LHCN-M2 (cell line): ENCODE measurements around the gene C20orf96. TPM values are rescaled to one million over a fixed set of nuclear protein-coding genes. Genes with fewer than 3 reads are reported as not detected.
A peak's percentile ranks its signal among the peaks of the same experiment; 100 is the strongest.
"Not testable (repeated sequence)": the region's sequence is repeated elsewhere in the genome, so short reads cannot be mapped to it uniquely, and the experiment has no call there.

Source experiments
- DNase-seq: peaks from one replicate; pipeline ENCODE4 v3.0.0-alpha.2; 2012; ENCODE audit warnings: low read depth
- total RNA-seq: library from RNA; depleted of rRNA; stranded (reverse); fragments of >200 nt; gene quantifications from 2 replicates; pipeline ENCODE4 v1.2.3, GENCODE V29; 2014; rRNA removed

C20orf96 gene
- total RNA-seq, 1 experiment from 2014 or later = 2.5 TPM

DNA sequence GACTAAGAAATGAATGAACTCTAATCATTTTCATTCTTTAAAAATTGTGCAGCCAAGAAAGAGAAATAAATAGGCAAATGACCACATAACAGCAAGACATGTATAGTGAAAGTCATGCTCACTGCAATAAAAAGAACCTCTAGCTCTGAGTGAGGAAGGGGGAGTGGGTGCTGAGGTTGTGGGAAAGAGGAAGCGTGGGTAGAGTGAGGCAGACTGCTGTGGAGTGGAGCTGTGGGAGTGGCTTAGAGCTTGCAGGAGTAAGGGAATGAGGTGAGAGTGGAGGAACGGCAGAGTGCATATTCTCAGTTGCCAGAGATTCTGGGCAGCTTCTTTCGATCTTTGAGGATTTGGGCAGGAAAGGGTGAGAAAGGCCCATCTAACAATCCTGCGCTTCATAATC is 53.1 kb downstream of the C20orf96 start:
- no peak for DNase-seq

DNA sequence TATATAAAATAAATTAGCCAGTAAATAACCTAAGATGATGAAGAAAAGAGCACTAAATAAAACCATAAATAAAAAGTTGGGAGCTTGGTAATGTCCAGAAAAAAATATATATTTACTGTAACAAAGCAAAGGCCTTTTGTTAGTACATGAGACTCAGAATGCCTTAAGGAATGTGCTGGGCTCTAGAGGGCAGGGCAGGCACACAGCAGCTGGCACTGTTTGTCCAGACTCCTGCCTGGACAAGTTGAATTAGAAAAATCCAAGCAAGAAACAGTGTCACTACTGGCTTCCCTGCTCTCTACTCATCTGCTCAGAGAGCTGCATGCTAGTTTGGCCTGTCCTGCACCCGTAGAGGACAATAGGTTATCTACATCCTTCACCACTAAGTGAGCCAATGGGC is 54.7 kb downstream of the C20orf96 start:
- peak; percentile 63 for DNase-seq

GRCh38 chr20:227439-228105 is 63.0 kb downstream of the C20orf96 start:
- DNase-seq = no peak

DNA sequence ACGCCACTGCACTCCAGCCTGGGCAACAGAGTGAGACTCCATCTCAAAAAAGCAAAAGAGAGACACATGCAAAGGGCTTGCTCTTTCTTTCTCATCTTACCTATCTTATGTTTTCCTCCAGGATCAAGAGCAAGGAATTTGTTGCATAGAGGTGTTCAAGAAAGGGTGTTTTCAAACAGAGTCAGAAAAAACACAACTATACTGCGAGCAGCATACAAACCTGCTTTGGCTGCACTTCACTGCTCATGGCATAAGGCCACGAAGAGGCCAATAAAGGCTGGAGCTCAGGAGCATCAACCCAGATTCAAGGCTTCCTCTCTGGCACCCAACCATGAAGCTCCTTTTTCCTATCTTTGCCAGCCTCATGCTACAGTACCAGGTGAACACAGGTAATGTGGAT is 63.6 kb downstream of the C20orf96 start, which contains the start of gene DEFB129:
Gene DEFB129 (plus strand): TSS at position 301 of the 400 bp plus-strand sequence. CDS start 31 bp downstream, at position 332.
- no peak for DNase-seq

GRCh38 chr20:225879-226278 is 64.7 kb downstream of the C20orf96 start:
- DNase-seq = not testable (repeated sequence)

- no peak for DNase-seq
Observed at GRCh38 chr20:221258-221830, 69.2 kb downstream of the C20orf96 start.

Other genes starting within 250 kb of the C20orf96 start
- not detected in 2 replicates for gene DEFB125, start 203.1 kb downstream of the C20orf96 start, total RNA-seq
- gene DEFB126, start 148.2 kb downstream of the C20orf96 start, total RNA-seq = not detected in 2 replicates
- gene DEFB127, start 133.3 kb downstream of the C20orf96 start, total RNA-seq = not detected in 2 replicates
- not detected in 2 replicates for gene DEFB128, start 101.0 kb downstream of the C20orf96 start, total RNA-seq
- gene DEFB129, start 63.5 kb downstream of the C20orf96 start, total RNA-seq = not detected in 2 replicates
- not detected in 2 replicates for gene DEFB132, start 33.0 kb downstream of the C20orf96 start, total RNA-seq
- 14.0 and 15.9 TPM in 2 replicates for gene ZCCHC3, start 6.8 kb upstream of the C20orf96 start, total RNA-seq
- 8.2 and 9.9 TPM in 2 replicates for gene SOX12, start 34.8 kb upstream of the C20orf96 start, total RNA-seq
- 59.2 and 65.6 TPM in 2 replicates for gene NRSN2, start 56.4 kb upstream of the C20orf96 start, total RNA-seq
- 1.3 and 1.6 TPM in 2 replicates for gene TRIB3, start 90.0 kb upstream of the C20orf96 start, total RNA-seq
- 80.2 and 91.0 TPM in 2 replicates for gene RBCK1, start 117.5 kb upstream of the C20orf96 start, total RNA-seq
- gene TBC1D20, start 171.8 kb upstream of the C20orf96 start, total RNA-seq = 30.0 and 34.6 TPM in 2 replicates